GM21526 (cell line): ENCODE measurements around the gene IRF2BP2.

Experiments
- ATAC-seq: cut with Tn5 transposase; IDR thresholded peaks from one replicate; pipeline ENCODE4 v1.9.1; 2021; ENCODE audit warnings: moderate library complexity; ENCODE audit not compliant: unreplicated experiment, low FRiP score

Gene IRF2BP2

DNA sequence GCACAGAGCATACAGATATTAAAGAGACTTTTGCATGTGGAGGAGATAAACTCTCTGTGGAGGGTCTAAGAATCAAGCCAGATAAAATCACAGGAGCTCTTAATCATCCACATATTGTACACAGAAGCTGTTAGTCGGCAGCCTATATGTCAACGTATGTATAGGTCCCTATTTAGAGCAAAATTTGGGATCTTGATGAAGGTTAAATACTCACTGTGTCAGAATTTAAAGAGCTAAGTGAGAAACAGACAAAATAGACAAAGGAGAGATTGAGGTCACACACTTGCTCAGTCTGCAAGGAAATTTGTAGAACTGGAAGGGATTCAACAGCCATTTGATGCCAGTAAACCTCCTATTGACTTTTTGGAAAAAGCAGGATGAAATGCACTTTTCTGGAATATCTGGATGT, 4.1 kb upstream of the IRF2BP2 start:
- no peak for ATAC-seq

GRCh38 chr1:234613128-234613875, 3.3 kb upstream of the IRF2BP2 start:
- ATAC-seq = no peak

- ATAC-seq = no peak
These were observed 2.6 kb upstream of the IRF2BP2 start for GRCh38 chr1:234612352-234613127.

DNA sequence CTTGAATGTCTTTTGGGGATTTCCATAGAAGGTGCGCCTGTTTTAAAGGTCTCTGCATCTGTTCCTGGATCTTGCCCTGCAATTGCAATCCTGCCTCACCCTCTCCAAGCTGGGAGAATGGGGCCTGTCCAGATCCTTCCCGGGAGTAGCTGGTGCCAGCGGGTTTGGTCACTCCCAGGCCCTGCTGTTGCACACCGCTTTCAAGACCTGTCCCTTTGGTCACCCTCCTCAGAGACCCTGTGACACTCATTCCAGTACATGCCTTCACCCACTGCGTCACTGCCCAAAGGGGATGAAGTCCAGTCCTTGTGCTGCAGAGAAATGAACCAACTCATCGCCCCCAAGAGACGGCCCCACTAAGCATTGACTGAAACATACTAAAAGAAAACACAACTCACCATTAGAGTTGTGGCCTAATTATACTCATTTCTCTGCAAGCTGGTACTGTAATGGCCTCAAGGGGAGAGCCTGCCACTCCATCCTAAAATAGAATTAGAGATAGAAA, 1.9 kb upstream of the IRF2BP2 start:
- no peak for ATAC-seq

GRCh38 chr1:234611225-234611846, 1.4 kb upstream of the IRF2BP2 start:
- ATAC-seq = peak; percentile 23

GRCh38 chr1:234610666-234611224, 767 bp upstream of the IRF2BP2 start:
- ATAC-seq = peak; percentile 47

GRCh38 chr1:234609691-234610042, 311 bp downstream of the IRF2BP2 start:
- no peak for ATAC-seq

DNA sequence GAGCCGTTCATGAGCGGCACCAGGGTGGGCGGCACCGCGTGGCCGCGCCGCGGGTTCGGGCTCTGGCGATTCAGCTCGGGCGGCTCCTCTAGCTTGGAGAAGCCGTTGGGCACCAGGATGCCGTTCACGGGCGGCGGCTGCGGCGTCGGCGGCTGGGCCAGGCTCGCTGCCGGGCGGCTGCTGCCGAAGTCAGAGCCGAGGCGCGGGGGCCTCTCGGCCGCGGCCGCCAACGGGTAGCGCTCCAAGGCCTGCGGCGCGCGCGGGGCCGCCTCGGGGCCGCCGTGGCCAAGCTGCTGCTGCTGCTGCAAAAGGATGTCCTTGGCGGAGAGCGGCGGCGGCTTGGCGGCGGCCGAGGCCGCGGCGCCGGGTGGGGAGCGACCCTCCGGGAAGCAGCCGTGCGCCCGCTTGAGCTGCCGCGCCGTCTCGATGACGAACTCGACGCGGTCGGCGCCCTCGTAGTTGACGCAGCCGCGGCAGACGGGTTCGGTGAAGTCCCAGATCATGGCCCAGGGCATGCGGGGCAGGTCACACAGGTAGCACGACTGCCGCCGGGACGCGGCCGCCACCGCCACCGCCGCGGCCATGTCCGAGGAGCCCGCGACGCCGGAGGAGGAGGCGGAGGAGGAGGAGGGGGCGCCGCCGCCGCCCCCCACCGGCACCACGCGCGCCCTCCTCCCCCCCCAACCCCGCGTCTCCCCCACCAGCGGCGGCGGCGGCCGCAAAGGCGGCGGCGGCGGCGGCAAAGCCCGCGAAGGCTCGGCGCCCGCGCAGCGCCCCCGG, 877 bp downstream of the IRF2BP2 start:
- ATAC-seq = no peak

DNA sequence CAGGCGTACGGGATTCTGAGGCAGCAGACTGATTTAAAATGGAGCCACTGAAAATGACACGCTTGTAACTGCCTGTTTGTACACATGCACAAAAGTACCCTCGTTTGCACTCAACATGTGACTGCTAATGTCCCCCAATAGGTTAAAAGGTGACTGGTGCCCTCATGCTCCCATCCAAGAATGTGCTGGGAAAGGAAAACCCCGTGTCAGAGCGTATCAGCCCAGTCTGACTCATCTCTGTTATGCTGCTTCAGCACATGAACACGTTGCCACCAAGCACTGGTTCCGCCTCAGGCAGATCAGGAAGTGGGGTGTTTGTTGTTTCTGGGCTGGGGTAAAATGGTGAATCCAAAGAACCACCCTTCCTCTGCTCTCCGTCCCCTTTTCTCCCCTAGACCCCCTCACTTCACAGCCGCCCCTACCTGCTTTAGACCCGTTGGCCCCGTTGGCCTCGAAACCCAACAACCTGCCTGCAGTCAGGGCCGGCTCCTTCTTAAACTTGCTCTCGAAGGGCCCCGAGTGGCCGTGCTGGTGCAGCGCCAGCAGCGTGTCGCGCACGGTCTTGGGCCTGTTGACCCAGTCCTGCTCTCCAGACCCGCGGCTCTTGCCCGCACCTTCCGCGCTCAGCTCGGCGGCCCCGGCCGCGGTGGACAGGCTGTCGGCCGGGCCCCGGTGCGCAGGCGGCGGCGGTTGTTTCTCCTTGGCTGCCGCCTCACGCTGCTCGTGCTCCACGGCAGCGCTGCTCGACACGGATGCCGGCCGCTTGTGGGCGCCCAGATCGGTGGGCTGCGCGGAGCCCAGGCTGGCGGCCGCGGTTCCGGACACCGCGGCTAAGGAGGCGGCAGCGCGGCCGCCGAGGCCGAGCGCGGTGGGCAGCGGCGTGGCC, 1.7 kb downstream of the IRF2BP2 start:
- ATAC-seq = peak; percentile 24

DNA sequence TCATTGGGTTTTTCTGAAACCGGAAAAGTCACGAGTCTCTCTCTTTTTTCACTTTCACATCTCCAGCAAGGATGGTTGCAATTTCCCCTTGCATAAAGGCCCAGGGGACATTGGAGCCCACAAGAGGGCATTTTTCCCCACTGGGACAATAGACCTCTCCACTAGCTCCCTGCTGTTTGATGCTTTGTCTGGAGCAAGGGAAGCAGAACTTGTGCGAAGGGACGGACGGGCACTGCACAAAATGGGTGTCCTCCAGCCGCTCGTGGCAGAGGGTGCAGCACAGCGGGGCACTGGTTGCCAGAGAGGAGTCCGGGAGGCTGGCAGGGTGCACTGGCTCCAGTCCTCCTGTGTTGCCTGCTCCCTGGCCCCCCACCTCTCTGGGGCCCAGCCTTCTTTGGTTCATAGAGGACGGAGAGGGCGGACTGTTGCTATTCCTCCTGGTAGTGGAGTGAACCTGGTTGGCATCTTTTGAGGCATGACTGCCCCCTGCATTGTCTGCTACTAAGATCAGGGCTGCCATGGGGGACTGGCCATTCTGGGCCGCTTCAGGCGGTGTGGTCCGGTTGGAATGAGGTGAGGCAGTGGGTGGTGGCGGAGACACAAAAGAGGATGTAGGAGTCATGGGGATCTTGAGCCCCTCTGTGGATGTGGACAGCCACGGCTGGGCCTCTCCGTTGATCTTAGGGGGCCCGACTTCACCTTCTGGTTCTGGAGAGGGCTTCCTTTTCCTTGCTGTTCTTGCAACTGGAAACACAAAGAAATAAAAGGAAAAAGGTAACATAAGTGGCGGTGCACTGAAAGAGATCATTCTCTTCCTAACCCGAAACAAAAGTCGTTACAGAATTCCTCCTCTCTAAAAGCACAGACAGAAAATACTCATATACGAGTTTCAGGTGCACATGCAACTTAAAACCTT, 2.6 kb downstream of the IRF2BP2 start:
- no peak for ATAC-seq

GRCh38 chr1:234606784-234607108, 3.2 kb downstream of the IRF2BP2 start:
- ATAC-seq = no peak

GRCh38 chr1:234605983-234606783, 3.8 kb downstream of the IRF2BP2 start:
- ATAC-seq = no peak

DNA sequence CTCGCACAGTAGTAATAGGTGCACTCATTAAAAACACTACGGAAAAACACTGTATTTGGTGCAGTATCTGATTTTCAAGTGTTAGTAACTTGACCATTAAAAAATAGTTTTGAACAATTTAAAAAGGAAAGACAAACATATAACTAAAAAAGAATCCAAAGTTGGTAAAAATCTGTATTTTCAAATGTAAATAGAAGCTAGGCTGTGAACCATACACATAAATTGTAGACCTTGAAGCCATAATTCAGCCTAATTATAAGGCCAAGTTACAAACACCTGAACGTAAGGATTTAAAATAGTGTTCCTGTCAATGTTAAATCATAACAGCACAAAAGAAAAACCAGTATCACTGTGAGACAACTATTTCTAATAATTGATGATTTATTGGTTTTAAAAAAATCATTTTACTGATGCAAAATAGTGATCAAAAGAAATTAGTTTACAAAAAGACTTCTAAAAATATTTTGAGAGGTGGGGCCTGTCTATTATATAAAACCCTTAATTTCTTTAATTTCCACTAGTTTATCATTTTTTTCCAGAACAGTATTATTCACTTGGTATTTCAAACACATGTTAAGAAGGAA, 4.5 kb downstream of the IRF2BP2 start:
- no peak for ATAC-seq

- ATAC-seq = no peak
These were observed 5.2 kb downstream of the IRF2BP2 start for GRCh38 chr1:234604495-234605398.

DNA sequence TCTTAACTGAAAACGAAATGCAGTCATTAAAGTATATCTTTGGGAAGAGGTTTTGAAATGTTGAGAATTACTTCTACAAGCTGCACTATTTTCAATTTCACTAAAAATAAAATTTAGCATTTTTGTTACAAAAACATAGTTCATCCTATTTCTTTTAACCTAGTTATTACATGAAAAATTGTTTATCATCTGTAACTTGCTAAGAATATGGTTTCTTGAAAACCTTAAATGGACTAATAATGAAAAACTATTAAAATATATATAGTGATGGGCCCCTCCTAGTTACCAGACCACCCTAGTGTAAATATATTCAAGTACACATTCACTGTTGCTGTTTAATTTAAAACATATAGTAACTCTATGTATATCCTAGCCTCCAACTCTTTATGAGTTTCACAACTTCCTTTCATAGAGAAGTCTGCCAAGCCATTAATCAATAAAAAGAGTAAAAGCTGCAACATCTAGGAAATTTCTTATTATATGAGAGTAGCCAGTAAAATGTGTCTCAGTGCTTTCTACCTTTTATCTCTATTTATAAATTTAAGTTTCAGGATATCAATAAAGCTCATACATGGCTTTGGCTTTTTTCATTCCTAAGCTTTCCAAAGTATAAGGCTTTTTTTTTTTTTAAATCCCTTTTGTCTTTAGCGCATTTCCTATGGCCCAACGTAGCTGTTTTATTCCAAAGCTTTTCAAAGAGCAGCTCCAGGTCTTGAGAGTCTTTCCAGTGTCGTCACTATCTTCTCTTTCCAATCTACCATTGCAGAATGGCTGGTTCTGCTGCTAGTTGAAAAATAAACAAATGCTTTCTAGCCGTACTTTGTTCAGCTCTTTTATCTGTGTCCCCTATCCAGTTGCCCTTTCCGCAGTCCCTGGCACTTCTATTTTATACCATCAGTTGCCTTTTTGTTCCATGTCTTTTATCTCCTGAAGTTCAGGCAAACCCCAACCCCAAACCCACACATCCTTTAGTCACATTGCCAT, 6.5 kb downstream of the IRF2BP2 start:
- ATAC-seq = no peak
